Measurements from ENCODE around the gene TP53I13.

TP53I13 gene

DNA sequence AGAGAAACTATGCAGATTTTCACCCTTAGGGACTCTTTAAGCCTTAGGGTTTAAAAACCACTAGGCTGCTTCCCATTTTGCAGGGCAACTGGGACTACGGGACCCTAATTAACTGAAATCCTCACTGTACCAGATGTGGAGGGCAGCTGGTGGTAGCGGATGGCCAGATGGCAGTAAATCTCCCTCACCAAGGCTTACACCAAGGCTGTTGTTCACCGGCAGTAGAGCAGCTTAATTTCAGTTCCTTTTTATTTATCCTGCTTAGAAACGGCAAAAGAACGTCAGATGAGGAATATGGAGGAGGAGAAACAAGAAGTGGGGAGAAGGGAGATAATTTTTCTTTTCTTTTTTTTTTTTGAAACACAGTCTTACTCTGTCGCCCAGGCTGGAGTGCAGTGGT, 8.2 kb upstream of the TP53I13 start:
- H3K27me3 ChIP-seq (ENCODE audit: insufficient read depth, poor library complexity, severe bottlenecking): no peaks in the 10 kb centered on the region
- DNase-seq (ENCODE audit: low read depth in 1 of 2, low spot score in 1 of 2): peak in 1 of 2 experiments; percentile 18
- TF ChIP-seq SPI1 (IDR thresholded peaks at IDR 0.05; ENCODE audit: borderline replicate concordance, low read depth): peak; percentile 50; the same call in 1 of the 2 replicates
- TF ChIP-seq, protein P1, sequence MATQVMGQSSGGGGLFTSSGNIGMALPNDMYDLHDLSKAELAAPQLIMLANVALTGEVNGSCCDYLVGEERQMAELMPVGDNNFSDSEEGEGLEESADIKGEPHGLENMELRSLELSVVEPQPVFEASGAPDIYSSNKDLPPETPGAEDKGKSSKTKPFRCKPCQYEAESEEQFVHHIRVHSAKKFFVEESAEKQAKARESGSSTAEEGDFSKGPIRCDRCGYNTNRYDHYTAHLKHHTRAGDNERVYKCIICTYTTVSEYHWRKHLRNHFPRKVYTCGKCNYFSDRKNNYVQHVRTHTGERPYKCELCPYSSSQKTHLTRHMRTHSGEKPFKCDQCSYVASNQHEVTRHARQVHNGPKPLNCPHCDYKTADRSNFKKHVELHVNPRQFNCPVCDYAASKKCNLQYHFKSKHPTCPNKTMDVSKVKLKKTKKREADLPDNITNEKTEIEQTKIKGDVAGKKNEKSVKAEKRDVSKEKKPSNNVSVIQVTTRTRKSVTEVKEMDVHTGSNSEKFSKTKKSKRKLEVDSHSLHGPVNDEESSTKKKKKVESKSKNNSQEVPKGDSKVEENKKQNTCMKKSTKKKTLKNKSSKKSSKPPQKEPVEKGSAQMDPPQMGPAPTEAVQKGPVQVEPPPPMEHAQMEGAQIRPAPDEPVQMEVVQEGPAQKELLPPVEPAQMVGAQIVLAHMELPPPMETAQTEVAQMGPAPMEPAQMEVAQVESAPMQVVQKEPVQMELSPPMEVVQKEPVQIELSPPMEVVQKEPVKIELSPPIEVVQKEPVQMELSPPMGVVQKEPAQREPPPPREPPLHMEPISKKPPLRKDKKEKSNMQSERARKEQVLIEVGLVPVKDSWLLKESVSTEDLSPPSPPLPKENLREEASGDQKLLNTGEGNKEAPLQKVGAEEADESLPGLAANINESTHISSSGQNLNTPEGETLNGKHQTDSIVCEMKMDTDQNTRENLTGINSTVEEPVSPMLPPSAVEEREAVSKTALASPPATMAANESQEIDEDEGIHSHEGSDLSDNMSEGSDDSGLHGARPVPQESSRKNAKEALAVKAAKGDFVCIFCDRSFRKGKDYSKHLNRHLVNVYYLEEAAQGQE (IDR thresholded peaks at IDR 0.05; ENCODE audit: insufficient replicate concordance, low read depth): no peak
- no peak overlapping the region for H3K27ac ChIP-seq (replicated peaks)
- no peak overlapping the region for H3K4me3 ChIP-seq (replicated peaks; ENCODE audit: insufficient read depth, low read length)

DNA sequence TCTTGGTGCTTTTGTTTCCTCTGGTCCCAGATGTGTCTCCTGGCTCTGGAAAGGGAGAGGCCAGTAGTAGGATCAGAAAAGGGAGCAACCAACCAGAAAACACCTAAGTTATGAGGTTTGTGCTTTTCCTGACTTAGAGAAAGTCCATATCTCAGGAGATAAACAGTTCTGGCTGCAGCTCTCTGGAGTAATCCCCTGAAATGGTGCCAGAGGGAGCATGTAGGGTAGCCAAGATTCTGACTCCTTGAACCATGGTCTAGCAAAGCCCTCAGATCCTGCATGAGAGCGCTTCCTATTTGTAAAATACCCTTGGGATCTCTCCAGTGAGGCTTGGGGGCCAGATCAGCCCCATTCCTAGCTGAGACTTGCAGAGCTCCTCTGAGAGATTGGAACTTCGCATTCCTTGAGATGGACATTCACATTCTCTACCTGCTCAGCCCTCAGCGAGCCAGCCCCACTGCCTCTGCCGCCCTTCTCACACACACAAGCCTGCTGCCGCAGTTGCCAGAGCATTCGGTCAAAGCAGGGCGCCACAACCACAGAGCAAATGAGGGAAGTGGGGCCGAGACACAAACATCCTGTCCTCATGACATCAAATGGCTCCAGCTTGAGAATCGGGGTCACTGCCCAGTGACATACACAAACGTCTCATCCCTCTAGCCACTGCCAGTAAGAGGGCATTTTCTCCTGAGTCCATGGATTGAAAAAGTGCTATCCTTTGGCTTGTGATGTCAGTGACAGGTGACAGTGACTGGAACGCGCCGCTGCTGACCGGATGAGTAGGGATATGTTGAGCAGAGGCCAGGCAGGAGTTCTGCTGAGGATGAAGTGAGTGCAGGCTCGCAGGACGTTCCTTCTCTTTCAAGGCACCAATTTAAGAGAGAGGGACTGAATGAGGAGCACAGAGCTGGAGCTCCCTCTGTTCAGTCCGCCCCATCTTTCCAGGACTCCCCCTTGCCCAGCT, 6.7 kb upstream of the TP53I13 start:
- Histone ChIP-seq H3K4me3 (replicated peaks; ENCODE audit: insufficient read depth, low read length) (no peak overlapping the region), H3K27me3 (ENCODE audit: insufficient read depth, poor library complexity, severe bottlenecking) (no peaks in the 10 kb centered on the region), H3K27ac (replicated peaks) (no peak overlapping the region)
- DNase-seq (ENCODE audit: low read depth in 1 of 2, low spot score in 1 of 2): peak in 1 of 2 experiments; percentile 26
- TF ChIP-seq, protein P1 (IDR thresholded peaks at IDR 0.05; ENCODE audit: insufficient replicate concordance, low read depth): no peak
- TF ChIP-seq, protein P2, sequence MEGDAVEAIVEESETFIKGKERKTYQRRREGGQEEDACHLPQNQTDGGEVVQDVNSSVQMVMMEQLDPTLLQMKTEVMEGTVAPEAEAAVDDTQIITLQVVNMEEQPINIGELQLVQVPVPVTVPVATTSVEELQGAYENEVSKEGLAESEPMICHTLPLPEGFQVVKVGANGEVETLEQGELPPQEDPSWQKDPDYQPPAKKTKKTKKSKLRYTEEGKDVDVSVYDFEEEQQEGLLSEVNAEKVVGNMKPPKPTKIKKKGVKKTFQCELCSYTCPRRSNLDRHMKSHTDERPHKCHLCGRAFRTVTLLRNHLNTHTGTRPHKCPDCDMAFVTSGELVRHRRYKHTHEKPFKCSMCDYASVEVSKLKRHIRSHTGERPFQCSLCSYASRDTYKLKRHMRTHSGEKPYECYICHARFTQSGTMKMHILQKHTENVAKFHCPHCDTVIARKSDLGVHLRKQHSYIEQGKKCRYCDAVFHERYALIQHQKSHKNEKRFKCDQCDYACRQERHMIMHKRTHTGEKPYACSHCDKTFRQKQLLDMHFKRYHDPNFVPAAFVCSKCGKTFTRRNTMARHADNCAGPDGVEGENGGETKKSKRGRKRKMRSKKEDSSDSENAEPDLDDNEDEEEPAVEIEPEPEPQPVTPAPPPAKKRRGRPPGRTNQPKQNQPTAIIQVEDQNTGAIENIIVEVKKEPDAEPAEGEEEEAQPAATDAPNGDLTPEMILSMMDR (IDR thresholded peaks at IDR 0.05; ENCODE audit: insufficient read depth, low read length): no peak
- TF ChIP-seq GABPA (IDR thresholded peaks at IDR 0.05; ENCODE audit: low read depth) (no peak), POLR2AphosphoS5 (IDR thresholded peaks at IDR 0.05; ENCODE audit: low read depth) (no peak), SPI1 (IDR thresholded peaks at IDR 0.05; ENCODE audit: borderline replicate concordance, low read depth) (no peak)

DNA sequence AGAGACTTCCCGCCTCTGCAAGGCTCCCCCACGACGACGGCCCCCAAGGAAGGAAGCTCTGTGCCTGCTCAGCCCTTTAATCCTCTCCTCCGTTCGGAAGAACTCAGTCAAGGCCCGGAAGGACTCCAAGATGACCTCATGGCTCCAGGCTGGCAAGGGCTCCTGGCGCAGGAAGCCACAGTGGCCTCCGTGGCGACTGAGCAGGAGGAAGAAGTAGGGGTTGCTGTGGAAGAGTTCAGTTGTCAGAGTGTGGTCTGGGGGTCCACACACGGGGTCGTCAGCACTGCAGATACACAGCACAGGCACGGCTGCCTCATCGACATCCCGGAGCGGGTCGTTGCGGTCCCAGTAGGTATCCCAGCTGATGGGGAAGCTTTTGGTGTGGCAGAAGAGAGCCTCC, 5.9 kb upstream of the TP53I13 start:
- no peak for DNase-seq (ENCODE audit: low read depth in 1 of 2, low spot score in 1 of 2)
- no peak for TF ChIP-seq POLR2AphosphoS5 (IDR thresholded peaks at IDR 0.05; ENCODE audit: low read depth)
- no peak for TF ChIP-seq SPI1 (IDR thresholded peaks at IDR 0.05; ENCODE audit: borderline replicate concordance, low read depth)
- TF ChIP-seq, protein P2 (IDR thresholded peaks at IDR 0.05; ENCODE audit: insufficient read depth, low read length): no peak
- TF ChIP-seq GABPA (IDR thresholded peaks at IDR 0.05; ENCODE audit: low read depth): no peak
- TF ChIP-seq, protein P1 (IDR thresholded peaks at IDR 0.05; ENCODE audit: insufficient replicate concordance, low read depth): no peak
- no peak overlapping the region for H3K27ac ChIP-seq (replicated peaks)

More for the DNA sequence above, 5.9 kb upstream of the TP53I13 start:
- H3K27me3 ChIP-seq (ENCODE audit: insufficient read depth, poor library complexity, severe bottlenecking): no peaks in the 10 kb centered on the region
- H3K4me3 ChIP-seq (replicated peaks; ENCODE audit: insufficient read depth, low read length): no peak overlapping the region

Measured in HL-60 (cell line).